Activated T-cell treated with anti-CD3 and anti-CD28 coated beads for 24 hours (primary cell): Measurements from ENCODE around the gene BRSK1.
"Not testable (repeated sequence)": the region's sequence is repeated elsewhere in the genome, so short reads cannot be mapped to it uniquely, and the experiment has no call there.

Experiments
- DNase-seq: peaks from one replicate; pipeline ENCODE4 v3.0.0-alpha.2; 2020; ENCODE audit warnings: low read depth

The BRSK1 gene

DNA sequence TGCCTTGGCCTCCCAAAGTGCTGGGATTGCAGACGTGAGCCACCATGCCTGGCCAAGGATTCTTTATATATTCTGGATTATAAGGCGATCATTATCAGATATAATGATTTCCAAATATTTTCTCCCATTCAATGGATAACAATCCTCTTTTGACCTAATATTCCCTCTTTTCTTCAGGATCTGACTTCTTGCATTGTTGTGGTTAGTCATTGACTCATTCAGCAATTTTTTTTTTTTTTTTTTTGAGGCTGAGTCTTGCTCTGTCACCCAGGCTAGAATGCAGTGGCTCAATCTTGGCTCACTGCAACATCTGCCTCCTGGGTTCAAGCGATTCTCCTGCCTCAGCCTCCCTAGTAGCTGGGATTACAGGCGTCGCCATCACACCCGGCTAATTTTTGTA, 46.0 kb downstream of the BRSK1 start:
- DNase-seq, result not testable (repeated sequence)

DNA sequence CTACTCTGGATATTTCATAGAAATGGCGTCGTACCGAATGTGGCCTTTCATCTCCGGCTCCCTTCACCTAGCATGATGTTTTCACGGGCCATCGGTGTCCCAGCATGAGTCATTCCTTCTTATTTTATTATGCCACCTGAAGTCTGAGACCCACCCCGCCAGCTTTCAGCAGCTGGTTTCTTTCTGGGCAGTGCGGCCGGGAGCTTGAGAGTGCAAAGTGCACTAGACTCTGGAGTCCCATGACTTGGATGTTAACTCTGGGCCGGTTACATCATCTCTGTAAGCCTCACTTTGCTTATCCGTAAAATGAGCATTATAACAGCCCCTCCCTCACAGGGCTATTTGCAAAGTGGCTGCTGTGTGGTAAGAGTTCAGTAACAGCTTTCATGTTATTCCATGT, 50.1 kb downstream of the BRSK1 start:
- no peak for DNase-seq

GRCh38 chr19:55336101-55336500, 52.3 kb downstream of the BRSK1 start:
- DNase-seq, result no peak

GRCh38 chr19:55339105-55339888, 55.5 kb downstream of the BRSK1 start, which contains the start of gene KMT5C:
Gene KMT5C, plus strand, starts transcription at chr19:55339876. Its CDS starts 2,061 bp downstream, at chr19:55341937.
- DNase-seq, result peak; percentile 100

- DNase-seq, result no peak
Observed at GRCh38 chr19:55339889-55340783, 56.3 kb downstream of the BRSK1 start.

DNA sequence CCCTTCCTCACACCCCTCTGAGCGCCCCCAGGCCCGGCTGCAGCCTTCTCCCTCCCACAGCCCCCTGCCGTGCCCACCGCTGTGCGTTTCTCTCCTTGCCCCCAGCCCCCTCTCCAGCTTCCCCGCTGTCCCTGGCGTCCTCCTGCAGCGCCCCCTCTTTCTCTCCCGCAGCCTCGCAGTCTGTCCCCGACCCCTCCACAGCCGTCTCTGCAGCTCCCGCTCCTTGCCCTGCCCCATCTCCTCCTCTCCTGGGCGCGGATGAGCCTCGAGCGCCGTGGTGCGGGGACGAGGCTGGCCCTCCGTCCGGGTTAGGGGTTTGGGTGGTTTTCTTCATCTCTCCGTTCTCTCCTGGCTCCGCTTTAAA, 57.0 kb downstream of the BRSK1 start:
- no peak for DNase-seq

DNA sequence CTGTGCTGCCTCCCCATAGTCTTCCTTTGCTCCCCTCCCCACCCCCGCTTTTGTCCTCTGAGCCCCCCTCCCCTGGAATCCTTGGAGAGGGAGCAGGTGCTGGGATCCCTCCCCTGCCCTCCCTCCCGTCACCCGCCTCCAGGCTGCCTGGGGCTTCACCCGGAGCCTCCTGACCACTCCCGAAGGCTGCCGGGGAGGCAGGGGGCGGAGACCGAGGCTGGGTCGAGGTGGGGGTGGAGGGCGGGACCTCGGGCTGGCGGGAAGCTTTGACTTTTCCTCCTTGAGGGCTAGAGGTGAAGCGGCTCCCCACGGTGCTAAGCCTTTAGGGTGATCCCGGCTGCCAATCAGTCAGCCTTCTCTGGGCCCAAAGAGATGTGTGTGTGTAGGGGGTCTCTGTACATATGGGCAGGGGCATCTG, 57.4 kb downstream of the BRSK1 start:
- peak; percentile 52 for DNase-seq

DNA sequence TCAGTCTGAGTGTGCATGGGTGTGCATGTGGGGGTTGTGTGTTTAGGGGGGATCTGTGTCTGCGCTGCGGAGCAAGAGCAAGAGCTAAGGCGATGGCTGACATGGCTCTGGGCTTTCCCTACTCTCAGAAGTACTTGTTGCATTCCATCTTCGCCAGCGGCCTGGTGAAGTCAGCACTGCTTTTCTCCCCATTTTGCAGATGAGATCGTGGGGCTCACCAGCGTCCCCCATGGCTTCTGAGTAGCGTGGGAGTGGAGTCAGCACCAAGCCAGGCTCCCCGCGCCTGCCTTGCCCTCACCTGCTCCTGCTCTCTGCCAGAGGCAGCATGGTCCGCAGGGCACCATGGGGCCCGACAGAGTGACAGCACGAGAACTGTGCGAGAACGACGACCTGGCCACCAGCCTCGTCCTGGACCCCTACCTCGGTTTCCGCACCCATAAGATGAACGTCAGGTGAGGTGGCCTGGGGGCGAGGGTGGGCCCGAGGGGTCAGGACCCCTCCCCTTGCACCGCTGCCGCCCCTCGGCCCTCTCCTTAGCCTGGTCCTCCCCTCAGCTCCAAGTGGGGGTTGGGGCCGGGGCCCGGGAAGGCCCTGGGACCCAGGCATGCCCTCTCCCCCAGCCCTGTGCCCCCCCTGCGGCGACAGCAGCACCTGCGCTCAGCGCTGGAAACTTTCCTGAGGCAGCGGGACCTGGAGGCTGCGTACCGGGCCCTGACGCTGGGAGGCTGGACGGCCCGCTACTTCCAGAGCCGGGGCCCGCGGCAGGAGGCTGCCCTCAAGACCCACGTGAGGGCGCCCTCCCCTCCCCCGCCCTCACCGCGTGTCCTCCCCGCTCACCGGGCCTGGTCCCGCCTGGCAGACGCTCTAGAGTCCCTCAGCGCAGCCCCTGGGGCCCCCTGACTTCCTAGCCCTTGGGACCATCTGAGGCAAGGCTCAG, 58.1 kb downstream of the BRSK1 start:
- DNase-seq, result no peak

GRCh38 chr19:55344444-55344843, 60.6 kb downstream of the BRSK1 start:
- no peak for DNase-seq

DNA sequence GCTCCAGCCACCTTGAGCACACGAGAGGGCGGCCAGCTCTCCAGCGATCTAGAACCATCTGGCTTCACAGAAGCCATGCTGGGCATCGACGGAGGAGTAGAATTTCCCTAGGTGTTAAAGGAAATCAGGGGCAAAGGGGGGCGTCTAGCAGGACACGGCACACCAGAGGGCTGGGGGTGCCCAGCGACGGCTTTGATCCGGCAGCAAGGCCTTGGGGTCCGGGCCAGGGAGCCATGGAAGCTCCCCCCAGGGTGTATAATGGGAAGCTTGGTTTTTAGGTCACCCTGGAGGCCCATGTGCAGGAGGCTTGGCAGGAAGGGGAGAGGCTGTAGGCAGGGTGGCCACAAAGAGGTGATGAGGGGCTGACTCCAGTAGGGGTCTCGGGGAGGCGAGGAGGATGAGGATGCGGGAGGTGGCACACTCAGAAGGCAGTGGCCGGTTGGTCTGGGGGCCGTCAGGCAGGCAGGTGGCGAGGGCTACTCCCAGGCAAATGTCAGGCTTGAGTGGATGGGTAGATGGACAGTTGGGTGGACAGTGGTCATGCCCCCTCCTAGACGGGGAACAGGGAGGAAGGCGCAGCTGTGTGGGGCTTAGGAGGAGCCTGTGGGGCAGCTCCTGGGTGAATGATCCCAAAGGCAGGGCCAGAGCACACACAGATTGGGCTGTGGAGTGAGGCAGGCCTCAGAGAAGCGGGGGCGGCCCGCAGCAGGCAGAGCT, 61.5 kb downstream of the BRSK1 start:
- DNase-seq, result no peak

DNA sequence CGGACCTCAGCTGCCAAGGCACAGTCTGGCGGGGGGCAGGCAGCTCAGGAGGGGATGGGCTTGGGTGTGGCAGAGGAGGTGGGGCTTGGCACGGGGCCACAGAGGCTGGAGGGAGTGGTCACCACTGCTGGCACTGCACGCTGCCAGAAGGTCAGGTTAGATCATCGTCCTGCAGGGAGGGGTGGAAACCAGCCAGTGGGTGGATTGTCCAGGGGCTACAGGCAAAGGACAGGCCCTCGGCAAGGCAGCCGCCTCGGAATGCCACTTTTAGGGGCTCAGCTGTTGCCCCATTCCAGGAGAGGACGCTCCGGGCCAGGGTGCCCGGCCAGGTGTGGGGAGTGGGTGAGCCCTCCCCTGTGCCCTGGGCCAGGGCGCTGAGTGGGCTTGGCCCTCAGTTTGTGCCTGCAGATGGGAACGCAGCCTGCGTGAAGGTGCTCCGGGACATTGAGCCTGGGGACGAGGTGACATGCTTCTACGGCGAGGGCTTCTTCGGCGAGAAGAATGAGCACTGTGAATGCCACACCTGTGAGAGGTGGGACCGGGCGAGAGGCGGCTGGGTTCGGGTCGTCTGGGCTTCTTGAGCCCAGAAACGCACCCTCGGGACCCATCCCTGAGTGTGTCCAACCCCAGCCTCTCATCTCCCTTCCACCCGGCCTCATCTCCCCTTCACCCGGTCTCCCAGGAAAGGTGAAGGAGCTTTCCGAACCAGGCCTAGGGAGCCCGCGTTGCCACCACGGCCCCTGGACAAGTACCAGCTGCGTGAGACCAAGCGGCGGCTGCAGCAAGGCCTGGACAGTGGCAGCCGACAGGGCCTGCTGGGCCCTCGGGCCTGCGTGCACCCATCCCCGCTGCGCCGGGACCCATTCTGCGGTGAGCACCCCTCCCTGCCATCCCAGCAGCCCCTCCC, 62.3 kb downstream of the BRSK1 start:
- DNase-seq, result no peak

- no peak for DNase-seq
Observed at GRCh38 chr19:55346725-55347441, 63.1 kb downstream of the BRSK1 start.

DNA sequence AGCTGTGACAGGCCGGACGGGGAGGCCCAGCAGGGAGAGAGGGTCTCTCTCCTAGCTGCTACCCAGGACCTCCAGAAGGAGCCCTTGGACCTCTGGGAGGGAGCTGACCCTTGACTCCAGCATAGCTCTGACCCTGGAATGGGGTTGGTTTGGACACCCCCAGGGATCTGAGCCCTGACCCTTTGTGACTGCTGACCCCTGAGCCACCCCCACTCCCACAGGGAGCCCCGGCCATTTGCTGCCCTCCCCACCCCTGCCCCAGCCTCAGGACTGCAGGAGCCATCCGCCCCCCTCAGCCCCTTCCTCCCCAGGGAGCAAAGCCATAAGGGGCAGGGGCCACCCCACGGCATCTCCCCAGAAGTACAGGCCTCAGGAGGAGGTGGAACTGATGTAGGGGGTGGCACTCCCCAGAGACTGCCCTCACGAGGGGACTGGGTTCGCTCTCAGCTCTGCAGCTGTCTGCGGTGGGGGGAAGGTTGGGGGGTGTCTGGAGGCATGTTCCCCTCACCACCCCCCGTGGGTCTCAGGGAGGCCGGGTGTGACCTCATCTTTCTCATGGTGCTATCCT, 63.7 kb downstream of the BRSK1 start:
- no peak for DNase-seq

DNA sequence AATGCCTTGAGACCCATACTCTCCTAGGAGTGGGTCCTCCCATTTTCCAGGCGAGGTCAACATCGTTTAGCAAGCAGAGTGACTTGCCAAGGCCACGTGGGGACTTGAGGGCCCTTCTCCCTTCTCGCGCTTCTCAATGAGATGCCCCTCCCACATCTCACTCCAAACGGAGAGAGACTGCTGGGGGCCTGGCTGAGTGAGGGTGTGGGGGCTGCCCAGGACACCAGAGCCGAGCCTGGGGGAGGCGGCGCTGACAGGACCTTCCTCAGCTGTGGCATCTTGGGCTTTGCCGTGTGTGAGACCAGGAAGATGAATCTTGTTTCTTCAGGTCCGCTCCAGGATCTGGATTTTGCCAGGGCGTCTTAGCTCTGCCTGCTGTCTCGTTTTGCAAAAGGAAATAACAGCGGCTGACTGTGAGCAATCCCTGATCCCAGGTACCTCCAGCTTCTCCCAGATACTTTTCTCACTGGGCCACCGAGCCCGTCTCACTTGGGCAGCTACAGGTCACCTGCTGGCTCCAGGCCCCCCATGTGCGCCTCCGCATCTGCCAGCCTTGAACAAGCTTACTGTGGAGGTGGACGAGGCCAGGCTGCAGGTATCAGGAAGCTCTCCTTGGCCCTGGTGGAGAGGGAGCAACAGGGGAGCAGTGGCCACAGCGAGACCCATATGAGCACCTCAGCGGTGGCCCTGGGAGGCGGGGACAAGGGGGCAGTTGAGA, 64.7 kb downstream of the BRSK1 start:
- DNase-seq, result no peak

- no peak for DNase-seq
Observed at GRCh38 chr19:55350620-55351315, 67.0 kb downstream of the BRSK1 start.

DNA sequence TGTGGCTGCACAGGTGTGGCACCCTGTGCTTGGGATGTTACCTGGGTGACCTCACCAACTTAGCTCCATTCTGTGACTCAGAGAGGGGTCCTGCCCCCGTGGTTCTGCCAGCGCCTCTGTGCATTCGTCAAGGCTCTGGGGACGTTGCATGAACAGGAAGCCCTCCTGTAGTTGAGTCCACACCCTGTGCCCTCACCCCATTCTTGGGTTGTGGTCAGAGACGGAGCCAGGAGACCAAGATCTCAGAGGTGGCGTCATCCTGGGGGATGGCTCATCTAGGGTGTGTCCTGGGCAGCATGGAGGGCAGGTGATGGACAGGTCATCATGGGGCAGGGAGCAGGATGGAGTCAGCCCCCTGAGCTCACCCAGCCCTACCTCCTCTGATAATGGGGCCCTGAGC, 68.2 kb downstream of the BRSK1 start:
- DNase-seq, result no peak

DNA sequence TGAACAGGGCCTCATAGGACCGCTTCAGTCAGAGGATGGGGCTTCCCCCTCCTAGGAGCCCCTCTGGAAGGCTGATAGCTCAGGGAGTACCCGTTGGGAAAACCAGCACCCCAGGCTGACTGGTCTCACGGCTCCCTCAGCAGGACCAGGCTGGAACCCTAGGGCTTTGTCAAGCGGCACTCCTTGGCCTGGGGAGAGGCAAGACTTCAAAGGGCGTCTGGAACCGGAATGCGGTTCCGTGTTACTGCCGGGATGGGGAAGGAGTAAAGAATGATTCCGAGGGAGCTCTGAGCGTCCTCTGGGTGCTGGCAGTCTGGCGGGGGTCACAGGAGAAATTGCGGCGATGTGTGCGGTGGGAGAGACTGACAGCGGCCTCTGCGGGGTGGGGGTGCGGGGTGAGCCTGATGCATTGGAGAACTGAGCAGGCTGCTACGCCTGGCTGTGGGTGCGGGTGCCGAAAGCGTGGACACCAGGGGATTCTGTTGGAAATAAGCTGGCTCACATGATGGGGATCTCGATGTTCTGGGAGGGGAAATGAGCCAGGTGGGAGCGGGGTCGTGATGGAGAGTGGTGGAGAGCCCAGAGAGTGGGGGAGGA, 68.8 kb downstream of the BRSK1 start:
- DNase-seq, result no peak
